Activated CD4-positive, alpha-beta T cell treated with anti-CD3 and anti-CD28 coated beads, Interleukin-2, amount 50 U/mL, for 16 hours (primary cell): ENCODE results near the gene RAB22A.
"Not testable (repeated sequence)": the region's sequence is repeated elsewhere in the genome, so short reads cannot be mapped to it uniquely, and the experiment has no call there.

Experiments
- DNase-seq: peaks from one replicate; pipeline ENCODE4 v3.0.0-alpha.2; 2020

RAB22A gene

GRCh38 chr20:58349570-58349969 is 40.1 kb downstream of the RAB22A start:
- DNase-seq = peak; percentile 8

- DNase-seq = peak; percentile 50
Measured at GRCh38 chr20:58352468-58352867, 43.0 kb downstream of the RAB22A start.

GRCh38 chr20:58359441-58359840 is 49.9 kb downstream of the RAB22A start:
- no peak for DNase-seq

- DNase-seq = no peak
Measured at GRCh38 chr20:58360936-58361335, 51.4 kb downstream of the RAB22A start.

- no peak for DNase-seq
Measured at GRCh38 chr20:58361481-58362205, 52.1 kb downstream of the RAB22A start.

GRCh38 chr20:58362206-58362516 is 52.6 kb downstream of the RAB22A start:
- DNase-seq = no peak

GRCh38 chr20:58362970-58363369 is 53.5 kb downstream of the RAB22A start:
- DNase-seq = no peak

GRCh38 chr20:58366866-58367265 is 57.4 kb downstream of the RAB22A start:
- no peak for DNase-seq

GRCh38 chr20:58372806-58373205 is 63.3 kb downstream of the RAB22A start:
- DNase-seq = no peak

- DNase-seq = not testable (repeated sequence)
Measured at GRCh38 chr20:58373296-58373695, 63.8 kb downstream of the RAB22A start.

GRCh38 chr20:58374027-58374850 is 64.7 kb downstream of the RAB22A start:
- DNase-seq = no peak

GRCh38 chr20:58374906-58375758 is 65.6 kb downstream of the RAB22A start:
- no peak for DNase-seq

GRCh38 chr20:58375759-58376352 is 66.3 kb downstream of the RAB22A start:
- DNase-seq = no peak

- DNase-seq = no peak
Measured at GRCh38 chr20:58377017-58377416, 67.5 kb downstream of the RAB22A start.

- DNase-seq = no peak
Measured at GRCh38 chr20:58377766-58378401, 68.4 kb downstream of the RAB22A start.

GRCh38 chr20:58378704-58379103 is 69.2 kb downstream of the RAB22A start:
- DNase-seq = no peak

- no peak for DNase-seq
Measured at GRCh38 chr20:58381627-58382026, 72.1 kb downstream of the RAB22A start.

- no peak for DNase-seq
Measured at GRCh38 chr20:58382096-58382495, 72.6 kb downstream of the RAB22A start.

- DNase-seq = no peak
Measured at GRCh38 chr20:58384821-58385220, 75.3 kb downstream of the RAB22A start.

- no peak for DNase-seq
Measured at GRCh38 chr20:58388028-58388601, 78.6 kb downstream of the RAB22A start.

- DNase-seq = peak; percentile 96
Measured at GRCh38 chr20:58388882-58389323, 79.4 kb downstream of the RAB22A start, which contains the start of gene VAPB. VAPB (plus strand) TSS chr20:58389229; CDS start chr20:58389460, 231 bp downstream.
